CD4-positive, alpha-beta T cell (primary cell): Measurements from ENCODE around the gene APC2. TPM values are rescaled to one million over a fixed set of nuclear protein-coding genes. Genes with fewer than 3 reads are reported as not detected.

Experiments used
- ATAC-seq: fragments of 200-7000 bp; cut with Tn5 transposase; one replicate; pipeline ENCODE4 v1.10.0; 2022; ENCODE audit warnings: mild to moderate bottlenecking; ENCODE audit not compliant: poor library complexity
- CTCF ChIA-PET: fragments of 350-600 bp; sonication (Branson Sonifier 250); formaldehyde crosslinking; loops from one replicate; lab custom pipeline; 2021; ENCODE audit warnings: antibody characterized with exemption, inconsistent platforms; lab: Charles Lee
- POLR2A ChIA-PET: fragments of 350-600 bp; sonication (Branson Sonifier 250); formaldehyde crosslinking; loops from one replicate; lab custom pipeline; 2021; ENCODE audit warnings: antibody characterized with exemption, inconsistent platforms; lab: Charles Lee
- DNase-seq, 14 experiments: peaks; one replicate each; pipeline ENCODE4 v3.0.0-alpha.2; 2013 to 2020; ENCODE audit warnings: mixed read lengths in 2 of 14
- H3K27ac ChIP-seq, 2 donors: one replicate each; pipeline versions ENCODE4 v1.5.1 to v1.7.0; 2013; ENCODE audit warnings: low read length in 2 of 2, low read depth in 1 of 2, mild to moderate bottlenecking in 1 of 2
- H3K27me3 ChIP-seq, 2 experiments: 1 replicate in 1 of 2; 2 replicates in 1 of 2; pipeline versions ENCODE4 v1.6.1 to v1.7.0; 2013; ENCODE audit warnings: low read length in 2 of 2, control low read depth in 1 of 2, mild to moderate bottlenecking in 1 of 2, moderate library complexity in 1 of 2; ENCODE audit not compliant: insufficient read depth in 2 of 2, control insufficient read depth in 1 of 2
- H3K36me3 ChIP-seq: one replicate; pipeline ENCODE4 v1.6.1; 2013; ENCODE audit warnings: low read length, control low read depth; ENCODE audit not compliant: insufficient read depth
- H3K4me1 ChIP-seq: one replicate; pipeline ENCODE4 v1.6.1; 2013; ENCODE audit warnings: low read length, control low read depth; ENCODE audit not compliant: insufficient read depth
- H3K4me3 ChIP-seq: one replicate; pipeline ENCODE4 v1.5.1; 2013; ENCODE audit warnings: mild to moderate bottlenecking, low read length, moderate library complexity
- H3K9me3 ChIP-seq, 2 experiments: 1 replicate in 1 of 2; 2 replicates in 1 of 2; pipeline versions ENCODE4 v1.6.1 to v1.7.0; 2013; ENCODE audit warnings: low read length in 2 of 2, mild to moderate bottlenecking in 2 of 2, control low read depth in 1 of 2, moderate library complexity in 1 of 2; ENCODE audit not compliant: control insufficient read depth in 1 of 2, insufficient read depth in 1 of 2
- H3K27ac Mint-ChIP-seq: one replicate; pipeline ENCODE4 v1.8.0; 2020; ENCODE audit warnings: mixed read lengths
- H3K27me3 Mint-ChIP-seq: one replicate; pipeline ENCODE4 v1.8.0; 2021; ENCODE audit warnings: mixed read lengths
- H3K36me3 Mint-ChIP-seq: one replicate; pipeline ENCODE4 v1.8.0; 2021; ENCODE audit warnings: low read depth, mixed read lengths
- H3K4me1 Mint-ChIP-seq: one replicate; pipeline ENCODE4 v1.8.0; 2021; ENCODE audit warnings: low read depth, mixed read lengths
- H3K4me3 Mint-ChIP-seq: one replicate; pipeline ENCODE4 v1.8.0; 2020; ENCODE audit warnings: mild to moderate bottlenecking, mixed read lengths
- H3K9me3 Mint-ChIP-seq: one replicate; pipeline ENCODE4 v1.8.0; 2020; ENCODE audit warnings: mixed read lengths
- CTCF ChIP-seq: fragments of 200-600 bp; IDR thresholded peaks from one replicate; pipeline ENCODE4 v1.8.0; 2022; ENCODE audit warnings: antibody characterized with exemption, mild to moderate bottlenecking
- intact Hi-C, 2 experiments: fragments of 100-400 bp; cut with DNase I in 1 of 2; cut with micrococcal nuclease in 1 of 2; formaldehyde crosslinking; loops; one replicate each; pipeline versions ENCODE4 v1.15.1 to v1.9.0; 2023 to 2025; cut with DNase I, micrococcal nuclease
- total RNA-seq, 174 experiments: library from RNA in 2 of 174; stranded (reverse) in 2 of 174; gene quantifications; one replicate each; pipeline ENCODE4 v1.2.3 and lab custom pipeline; 2021 to 2026

APC2 gene
- total RNA-seq, 2 experiments from 2014 or later, result 0.20 to 0.30 TPM

- H3K36me3 Mint-ChIP-seq, result peaks cover 78% of the 10 kb centered on the region
- H3K9me3 ChIP-seq, result no peaks in the 10 kb centered on the region
- intact Hi-C loops, result no loop called here
- ChIA-PET POLR2A (no interaction called here), CTCF (no interaction called here)
- no peaks in the 10 kb centered on the region for H3K9me3 Mint-ChIP-seq
- no peak overlapping the region for H3K4me3 Mint-ChIP-seq
- peaks cover 4% of the 10 kb centered on the region for H3K4me1 Mint-ChIP-seq
- DNase-seq, result no peak
- H3K36me3 ChIP-seq, result peaks cover 91% of the 10 kb centered on the region
- H3K4me3 ChIP-seq, result no peak overlapping the region
- H3K4me1 ChIP-seq, result peaks cover under 1% of the 10 kb centered on the region
- H3K27ac ChIP-seq, result no peak overlapping the region
- ATAC-seq, result no peak
- H3K27me3 ChIP-seq, result no peaks in the 10 kb centered on the region
- H3K27me3 Mint-ChIP-seq, result no peaks in the 10 kb centered on the region
- TF ChIP-seq CTCF, result no peak
- no peak overlapping the region for H3K27ac Mint-ChIP-seq
Measured at GRCh38 chr19:1422943-1423342, 27.0 kb upstream of the APC2 start.

DNA sequence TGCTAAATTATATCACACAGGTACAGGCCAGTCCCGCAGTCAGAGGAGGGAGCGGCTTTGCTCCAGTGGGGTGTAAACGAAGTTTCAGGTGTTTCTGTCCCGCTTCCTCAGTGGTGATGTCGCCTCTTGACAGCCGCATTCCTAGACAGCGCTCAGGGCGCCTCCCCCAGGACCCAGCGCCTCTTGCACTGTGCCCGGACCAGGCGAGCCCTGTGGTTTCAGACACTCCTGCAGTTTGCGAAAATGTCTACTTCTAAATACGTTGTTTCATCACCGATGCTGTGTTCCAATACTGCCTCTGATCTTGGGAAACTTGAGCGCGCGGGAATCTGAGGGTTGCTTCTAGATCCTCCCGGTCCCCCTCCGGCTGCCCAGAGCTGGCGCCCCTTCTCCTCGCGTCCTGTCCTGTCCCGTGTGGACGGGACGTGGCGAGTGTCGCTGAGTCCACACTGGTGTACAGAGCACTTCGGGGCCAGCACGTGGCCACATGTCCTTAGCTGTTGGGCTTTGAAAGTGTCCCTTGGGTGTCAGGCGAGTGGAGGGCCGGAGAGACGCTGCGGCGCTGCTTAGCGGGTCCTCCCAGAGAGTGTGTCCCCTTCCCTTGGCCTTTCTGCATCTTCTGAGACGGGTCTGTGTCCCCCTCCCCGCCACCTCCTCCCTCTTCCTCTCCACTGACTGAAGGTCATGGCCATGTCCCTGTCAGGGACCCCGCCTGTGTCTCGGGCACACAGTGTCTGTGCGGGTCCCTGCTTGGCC, 26.3 kb upstream of the APC2 start:
- Histone ChIP-seq H3K4me1 (no peaks in the 10 kb centered on the region), H3K4me3 (no peak overlapping the region), H3K27ac (no peak overlapping the region), H3K36me3 (peaks cover 87% of the 10 kb centered on the region), H3K9me3 (no peaks in the 10 kb centered on the region), H3K27me3 (no peaks in the 10 kb centered on the region)
- ATAC-seq (no peak), DNase-seq (no peak)
- TF ChIP-seq CTCF, result no peak
- H3K36me3 Mint-ChIP-seq, result peaks cover 77% of the 10 kb centered on the region
- POLR2A ChIA-PET, result no interaction called here
- no peaks in the 10 kb centered on the region for H3K9me3 Mint-ChIP-seq
- intact Hi-C loops, result no loop called here
- no peak overlapping the region for H3K4me3 Mint-ChIP-seq
- H3K27ac Mint-ChIP-seq, result no peak overlapping the region
- H3K27me3 Mint-ChIP-seq, result no peaks in the 10 kb centered on the region
- CTCF ChIA-PET, result interaction anchor here (0.9 kb wide), 1 partner anchor 14 kb away, joined by 3 read pairs; the partner anchor contains the start of gene RPS15
- peaks cover 4% of the 10 kb centered on the region for H3K4me1 Mint-ChIP-seq

- H3K4me1 ChIP-seq, result no peaks in the 10 kb centered on the region
- no peaks in the 10 kb centered on the region for H3K27me3 ChIP-seq
- H3K27me3 Mint-ChIP-seq, result no peaks in the 10 kb centered on the region
- ChIA-PET CTCF (interaction anchor here (0.9 kb wide), 1 partner anchor 13 kb away, joined by 3 read pairs; the partner anchor contains the start of gene RPS15), POLR2A (no interaction called here)
- no peaks in the 10 kb centered on the region for H3K9me3 Mint-ChIP-seq
- no peak for ATAC-seq
- no peak for DNase-seq
- peaks cover 4% of the 10 kb centered on the region for H3K4me1 Mint-ChIP-seq
- H3K27ac ChIP-seq, result no peak overlapping the region
- H3K4me3 ChIP-seq, result no peak overlapping the region
- TF ChIP-seq CTCF, result no peak
- intact Hi-C loops, result no loop called here
- H3K27ac Mint-ChIP-seq, result no peak overlapping the region
- H3K36me3 Mint-ChIP-seq, result peaks cover 72% of the 10 kb centered on the region
- H3K36me3 ChIP-seq, result peaks cover 86% of the 10 kb centered on the region
- no peak overlapping the region for H3K4me3 Mint-ChIP-seq
- H3K9me3 ChIP-seq, result no peaks in the 10 kb centered on the region
Measured at GRCh38 chr19:1424192-1424955, 25.5 kb upstream of the APC2 start.
